K562 (cell line): ENCODE measurements around the gene OTULIN. TPM values are rescaled to one million over a fixed set of nuclear protein-coding genes. Genes with fewer than 3 reads are reported as not detected.
A peak's percentile ranks its signal among the peaks of the same experiment; 100 is the strongest.

Source experiments
- ATAC-seq: fragments of 200-7000 bp; cut with Tn5 transposase; 3 replicates; pipeline ENCODE4 v1.9.1; 2020; ENCODE audit warnings: moderate library complexity
- BruUV-seq: library from RNA; stranded (reverse); fragments of 400-500 nt; replicated peaks from 2 replicates; lab custom pipeline; 2021; lab: Mats Ljungman, UMichigan
- CTCF ChIA-PET: fragments of 300-600 bp; formaldehyde crosslinking; extraction: SDS; loops from one replicate; lab custom pipeline; 2021; ENCODE audit warnings: low intra/inter-chr PET ratio; lab: Yijun Ruan, JAX
- POLR2A ChIA-PET: fragments of 300-600, 350-650 bp; sonication (Branson Sonifier 250); formaldehyde crosslinking; extraction: SDS; loops from one replicate; lab custom pipeline; 2021; ENCODE audit warnings: antibody characterized with exemption, inconsistent platforms; lab: Yijun Ruan, JAX
- DNase-seq, 4 experiments: peaks; one replicate each; pipeline versions ENCODE4 v3.0.0 to v3.0.0-alpha.2; 2011 to 2018; ENCODE audit warnings: low spot score in 3 of 4, mixed read lengths in 3 of 4; ENCODE audit errors: extremely low read depth in 1 of 4
- FAIRE-seq: peaks from 2 replicates; lab custom pipeline; 2011; peaks lifted over from hg19 to GRCh38; lab: Jason Lieb, UNC
- H2AFZ ChIP-seq: 2 replicates; pipeline ENCODE4 v1.6.0; 2011; ENCODE audit warnings: low read depth, low read length, control low read depth, inconsistent platforms
- H3K27ac ChIP-seq: fragments of 200-600 bp; 3 replicates; pipeline ENCODE4 v1.8.0; 2011; ENCODE audit warnings: low read depth, mild to moderate bottlenecking, control low read depth, inconsistent platforms, low read length, moderate library complexity, mixed read lengths; ENCODE audit errors: extremely low read depth
- H3K27me3 ChIP-seq, 2 experiments: fragments of 300-600 bp in 1 of 2; 2 replicates in 1 of 2; 3 replicates in 1 of 2; pipeline versions ENCODE4 v1.6.0 to v1.8.0; 2011; ENCODE audit warnings: inconsistent platforms in 2 of 2, low read length in 2 of 2, mild to moderate bottlenecking in 1 of 2, mixed read lengths in 1 of 2, moderate library complexity in 1 of 2; ENCODE audit not compliant: control insufficient read depth in 2 of 2, insufficient read depth in 2 of 2
- H3K36me3 ChIP-seq: fragments of 300-600 bp; 3 replicates; pipeline ENCODE4 v1.8.0; 2011; ENCODE audit warnings: mild to moderate bottlenecking, low read length, inconsistent platforms; ENCODE audit not compliant: control insufficient read depth, insufficient read depth
- H3K4me1 ChIP-seq, 2 experiments: fragments of 200-600 bp in 1 of 2; replicated peaks in 1 of 2; 2 replicates in 1 of 2; 3 replicates in 1 of 2; pipeline versions ENCODE4 v1.5.1 to v1.8.0; 2011; ENCODE audit warnings: inconsistent platforms in 2 of 2, low read length in 2 of 2, mild to moderate bottlenecking in 1 of 2, mixed read lengths in 1 of 2, moderate library complexity in 1 of 2; ENCODE audit not compliant: control insufficient read depth in 2 of 2, insufficient read depth in 2 of 2
- H3K4me2 ChIP-seq: 2 replicates; pipeline ENCODE4 v1.6.1; 2011; ENCODE audit warnings: low read length, control low read depth, inconsistent platforms, mixed read lengths; ENCODE audit not compliant: insufficient read depth
- H3K4me3 ChIP-seq: fragments of 200-600 bp; sonication (generic), shearing (Covaris generic); 2 replicates; pipeline ENCODE4 v1.5.1; 2016; ENCODE audit warnings: control low read depth, inconsistent platforms
- H3K79me2 ChIP-seq: fragments of 200-600 bp; 3 replicates; pipeline ENCODE4 v1.8.0; 2011; ENCODE audit warnings: low read length, inconsistent platforms; ENCODE audit not compliant: control insufficient read depth, insufficient read depth
- H3K9ac ChIP-seq, 2 experiments: 2 replicates each; pipeline versions ENCODE4 v1.6.0 to v1.6.1; 2011; ENCODE audit warnings: low read depth in 2 of 2, low read length in 2 of 2, control low read depth in 1 of 2, inconsistent platforms in 1 of 2, mild to moderate bottlenecking in 1 of 2, mixed read lengths in 1 of 2; ENCODE audit not compliant: insufficient read depth in 1 of 2
- H3K9me1 ChIP-seq: one replicate; pipeline ENCODE4 v1.6.0; 2011; ENCODE audit warnings: inconsistent platforms, mild to moderate bottlenecking, low read length, moderate library complexity; ENCODE audit not compliant: control insufficient read depth, insufficient read depth
- H3K9me3 ChIP-seq: replicated peaks from 2 replicates; pipeline ENCODE4 v1.5.1; 2011; ENCODE audit warnings: low read depth, low read length, inconsistent platforms; ENCODE audit not compliant: control insufficient read depth, insufficient read depth
- H4K20me1 ChIP-seq: replicated peaks from 2 replicates; pipeline ENCODE4 v1.6.1; 2011; ENCODE audit warnings: low read length, inconsistent platforms, mixed read lengths; ENCODE audit not compliant: control insufficient read depth, insufficient read depth
- ARID1B ChIP-seq: fragments of 450-650 bp; IDR thresholded peaks from 2 replicates; pipeline ENCODE4 v1.6.1; 2016; ENCODE audit warnings: antibody characterized with exemption, mild to moderate bottlenecking, inconsistent platforms
- FOSL1 ChIP-seq: fragments of 200-800 bp; sonication (Bioruptor generic); conservative IDR thresholded peaks from 2 replicates; pipeline ENCODE4 v1.6.1; 2016; ENCODE audit warnings: missing genetic modification characterization, missing compliant biosample characterization
- MIER1 ChIP-seq: fragments of 450-650 bp; IDR thresholded peaks from 2 replicates; pipeline ENCODE4 v1.6.1; 2016; ENCODE audit warnings: antibody characterized with exemption, mild to moderate bottlenecking, low read depth
- SMARCA4 ChIP-seq: fragments of 450-650 bp; IDR thresholded peaks from 2 replicates; pipeline ENCODE4 v1.6.1; 2016
- SMARCC2 ChIP-seq: fragments of 450-650 bp; IDR thresholded peaks from 2 replicates; pipeline ENCODE4 v1.6.1; 2017; ENCODE audit warnings: antibody characterized with exemption, moderate library complexity, mild to moderate bottlenecking, low read depth
- SRF ChIP-seq, 2 experiments: fragments of 250-450, 450-650 bp in 1 of 2; sonication (Bioruptor Pico) in 1 of 2; sonication (generic) in 1 of 2; formaldehyde crosslinking; IDR thresholded peaks; 2 replicates each; pipeline versions ENCODE4 v1.5.0 to v1.5.1; 2020 to 2022; ENCODE audit warnings: mild to moderate bottlenecking in 1 of 2, missing genetic modification reagents in 1 of 2
- ZNF589 ChIP-seq: fragments of 200-800 bp; sonication (Bioruptor generic); IDR thresholded peaks from 2 replicates; pipeline ENCODE4 v1.6.1; 2016; ENCODE audit warnings: low read depth, missing genetic modification characterization, missing compliant biosample characterization
- ZNF77 ChIP-seq: fragments of 250-450 bp; sonication (Bioruptor Pico); IDR thresholded peaks from 2 replicates; pipeline ENCODE4 v1.5.0; 2020
- WGBS: fragments of 100-300 bp; shearing (Covaris generic); methylation state at CpG from one replicate; pipeline ENCODE4 v1.1.6; 2016; ENCODE audit warnings: low coverage, mixed read lengths; ENCODE audit not compliant: insufficient coverage; ENCODE audit errors: missing lambda C conversion rate; 5-methylcytosine and 5-hydroxymethylcytosine counted together
- in situ Hi-C: fragments of 300-500 bp; cut with MboI; formaldehyde crosslinking; loops from 4 replicates; pipeline ENCODE4 v1.15.0; 2018; ENCODE audit warnings: inconsistent platforms, mixed read lengths
- intact Hi-C: fragments of 100-400 bp; cut with micrococcal nuclease; formaldehyde crosslinking; loops from 2 replicates; pipeline ENCODE4 v1.14.2; 2022
- polyA plus RNA-seq, 8 experiments: library from polyadenylated mRNA; depleted of rRNA in 4 of 8; stranded (reverse) in 5 of 8; unstranded in 3 of 8; fragments of >200 nt; fragmentation: Nextera tagmentation in 2 of 8; fragmentation: Illumina TruSeq in 1 of 8; extraction: Ambion mirVana in 2 of 8; extraction: Trizol in 1 of 8; gene quantifications; 2 replicates each; pipeline versions ENCODE4 v1.2.1 to v1.2.3, GENCODE V29; 2011 to 2014; ENCODE audit warnings: inconsistent platforms in 1 of 8, missing spikeins in 1 of 8
- total RNA-seq, 7 experiments: library from RNA; depleted of rRNA in 6 of 7; stranded (reverse); fragments of >200 nt in 6 of 7; fragmentation: Illumina TruSeq in 2 of 7; extraction: Trizol in 2 of 7; gene quantifications; 2 replicates each; pipeline versions ENCODE4 v1.2.1 to v1.2.3, GENCODE V29; 2011 to 2021; ENCODE audit warnings: low replicate concordance in 1 of 7
- TF ChIP-seq, protein P1 (sequence below): fragments of 150-350 bp; IDR thresholded peaks from 2 replicates; pipeline ENCODE4 v1.6.1; 2014; ENCODE audit warnings: low read depth, mild to moderate bottlenecking, low read length, borderline replicate concordance
- TF ChIP-seq, protein P2 (sequence below): fragments of 250-450 bp; sonication (Bioruptor Pico); IDR thresholded peaks from 2 replicates; pipeline ENCODE4 v1.4.0; 2020; ENCODE audit warnings: mild to moderate bottlenecking
- TF ChIP-seq, protein P3 (sequence below): sonication (generic); formaldehyde crosslinking; IDR thresholded peaks from 2 replicates; pipeline ENCODE4 v1.8.1; 2022; ENCODE audit warnings: missing genetic modification reagents
- TF ChIP-seq, protein P4 (sequence below): fragments of 250-450 bp; sonication (Bioruptor Pico); IDR thresholded peaks from 2 replicates; pipeline ENCODE4 v1.4.0; 2020; ENCODE audit warnings: mild to moderate bottlenecking, moderate library complexity

OTULIN gene
- total and polyA plus RNA-seq, 9 of the 15 experiments (the other 6 are each of a cell fraction or from before 2014, with no cell fraction given), result 3.3 to 33.6 (median 20.1) TPM

DNA sequence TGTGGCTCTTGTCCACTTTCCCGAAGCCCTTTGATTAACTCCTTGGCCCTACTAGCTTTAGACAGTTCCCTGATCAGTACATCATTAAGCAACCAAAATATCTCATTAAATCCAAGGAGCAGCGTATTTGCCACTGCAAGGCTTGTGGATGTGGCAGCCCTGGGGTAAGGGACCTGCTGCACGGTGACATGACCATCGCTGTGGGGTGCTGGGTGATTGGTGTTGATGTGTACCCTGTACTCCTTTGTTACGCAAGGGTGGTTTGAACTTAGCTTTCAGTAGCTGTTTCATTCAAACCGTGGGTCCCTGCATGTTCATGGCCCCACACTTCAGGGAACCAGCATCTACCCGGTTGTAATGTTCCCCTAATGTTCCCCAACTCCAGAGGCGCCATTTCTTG is 41.0 kb downstream of the OTULIN start (continued):
- TF ChIP-seq, protein P1, sequence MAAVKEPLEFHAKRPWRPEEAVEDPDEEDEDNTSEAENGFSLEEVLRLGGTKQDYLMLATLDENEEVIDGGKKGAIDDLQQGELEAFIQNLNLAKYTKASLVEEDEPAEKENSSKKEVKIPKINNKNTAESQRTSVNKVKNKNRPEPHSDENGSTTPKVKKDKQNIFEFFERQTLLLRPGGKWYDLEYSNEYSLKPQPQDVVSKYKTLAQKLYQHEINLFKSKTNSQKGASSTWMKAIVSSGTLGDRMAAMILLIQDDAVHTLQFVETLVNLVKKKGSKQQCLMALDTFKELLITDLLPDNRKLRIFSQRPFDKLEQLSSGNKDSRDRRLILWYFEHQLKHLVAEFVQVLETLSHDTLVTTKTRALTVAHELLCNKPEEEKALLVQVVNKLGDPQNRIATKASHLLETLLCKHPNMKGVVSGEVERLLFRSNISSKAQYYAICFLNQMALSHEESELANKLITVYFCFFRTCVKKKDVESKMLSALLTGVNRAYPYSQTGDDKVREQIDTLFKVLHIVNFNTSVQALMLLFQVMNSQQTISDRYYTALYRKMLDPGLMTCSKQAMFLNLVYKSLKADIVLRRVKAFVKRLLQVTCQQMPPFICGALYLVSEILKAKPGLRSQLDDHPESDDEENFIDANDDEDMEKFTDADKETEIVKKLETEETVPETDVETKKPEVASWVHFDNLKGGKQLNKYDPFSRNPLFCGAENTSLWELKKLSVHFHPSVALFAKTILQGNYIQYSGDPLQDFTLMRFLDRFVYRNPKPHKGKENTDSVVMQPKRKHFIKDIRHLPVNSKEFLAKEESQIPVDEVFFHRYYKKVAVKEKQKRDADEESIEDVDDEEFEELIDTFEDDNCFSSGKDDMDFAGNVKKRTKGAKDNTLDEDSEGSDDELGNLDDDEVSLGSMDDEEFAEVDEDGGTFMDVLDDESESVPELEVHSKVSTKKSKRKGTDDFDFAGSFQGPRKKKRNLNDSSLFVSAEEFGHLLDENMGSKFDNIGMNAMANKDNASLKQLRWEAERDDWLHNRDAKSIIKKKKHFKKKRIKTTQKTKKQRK, result no peak

DNA sequence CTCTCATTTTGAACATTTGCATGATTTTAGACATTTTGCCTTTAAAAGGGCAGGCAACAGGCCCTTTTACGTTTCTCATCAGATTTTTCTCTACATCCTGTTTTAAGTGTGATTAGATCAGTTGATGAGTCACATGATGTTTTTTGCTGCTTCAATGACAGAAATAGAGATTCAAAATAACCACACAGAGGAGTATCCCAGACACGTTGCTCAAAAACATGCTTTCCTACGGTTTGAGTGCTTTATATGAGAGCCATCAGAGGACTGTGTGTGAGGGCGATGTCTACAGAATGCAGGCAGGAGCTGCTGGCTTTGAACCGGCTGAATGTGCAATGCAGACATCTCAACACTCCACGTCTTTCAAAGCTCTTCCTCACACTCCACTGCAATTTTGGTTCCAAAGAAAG is 42.1 kb downstream of the OTULIN start:
- Histone ChIP-seq H3K9me1 (no peaks in the 10 kb centered on the region), H3K4me2 (no peak overlapping the region), H3K9me3 (no peaks in the 10 kb centered on the region), H3K4me3 (no peak overlapping the region), H2AFZ (no peak overlapping the region), H3K4me1 (peaks cover 0 to 15% of the 10 kb centered on the region in 2 experiments; a peak in 3 of 5 replicates), H3K27me3 (no peaks in the 10 kb centered on the region), H3K27ac (no peak overlapping the region), H3K36me3 (peaks cover 81% of the 10 kb centered on the region), H3K9ac (no peak overlapping the region), H3K79me2 (no peaks in the 10 kb centered on the region), H4K20me1 (no peaks in the 10 kb centered on the region)
- no TSS peak for BruUV-seq
- intact Hi-C loops, result no loop called here
- WGBS, result 46% methylated on average over 6 of the region's 6 CpGs
- peak; percentile 58 for FAIRE-seq
- CTCF ChIA-PET, result interaction anchor here (0.6 kb wide), 1 partner anchor 21 kb away, joined by 3 read pairs; no protein-coding TSS in a partner anchor
- POLR2A ChIA-PET, result no interaction called here
- DNase-seq, result no peak
- peak; percentile 45; the same call in 2 of the 3 replicates for ATAC-seq
- in situ Hi-C loops, result no loop called here
- peak; percentile 76; the same call in 1 of the 2 replicates for TF ChIP-seq ZNF589 (CRISPR knock-in tag)
- TF ChIP-seq MIER1, result no peak
- TF ChIP-seq SRF (CRISPR knock-in tag; IDR thresholded peaks at IDR 0.05), result peak in 1 of 2 experiments; percentile 74; a peak in 2 of 4 replicates
- no peak for TF ChIP-seq ZNF77 (CRISPR knock-in tag)
- TF ChIP-seq, protein P2, sequence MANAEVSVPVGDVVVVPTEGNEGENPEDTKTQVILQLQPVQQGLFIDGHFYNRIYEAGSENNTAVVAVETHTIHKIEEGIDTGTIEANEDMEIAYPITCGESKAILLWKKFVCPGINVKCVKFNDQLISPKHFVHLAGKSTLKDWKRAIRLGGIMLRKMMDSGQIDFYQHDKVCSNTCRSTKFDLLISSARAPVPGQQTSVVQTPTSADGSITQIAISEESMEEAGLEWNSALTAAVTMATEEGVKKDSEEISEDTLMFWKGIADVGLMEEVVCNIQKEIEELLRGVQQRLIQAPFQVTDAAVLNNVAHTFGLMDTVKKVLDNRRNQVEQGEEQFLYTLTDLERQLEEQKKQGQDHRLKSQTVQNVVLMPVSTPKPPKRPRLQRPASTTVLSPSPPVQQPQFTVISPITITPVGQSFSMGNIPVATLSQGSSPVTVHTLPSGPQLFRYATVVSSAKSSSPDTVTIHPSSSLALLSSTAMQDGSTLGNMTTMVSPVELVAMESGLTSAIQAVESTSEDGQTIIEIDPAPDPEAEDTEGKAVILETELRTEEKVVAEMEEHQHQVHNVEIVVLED, result peak; percentile 16; the same call in 1 of the 2 replicates
- TF ChIP-seq, protein P3, sequence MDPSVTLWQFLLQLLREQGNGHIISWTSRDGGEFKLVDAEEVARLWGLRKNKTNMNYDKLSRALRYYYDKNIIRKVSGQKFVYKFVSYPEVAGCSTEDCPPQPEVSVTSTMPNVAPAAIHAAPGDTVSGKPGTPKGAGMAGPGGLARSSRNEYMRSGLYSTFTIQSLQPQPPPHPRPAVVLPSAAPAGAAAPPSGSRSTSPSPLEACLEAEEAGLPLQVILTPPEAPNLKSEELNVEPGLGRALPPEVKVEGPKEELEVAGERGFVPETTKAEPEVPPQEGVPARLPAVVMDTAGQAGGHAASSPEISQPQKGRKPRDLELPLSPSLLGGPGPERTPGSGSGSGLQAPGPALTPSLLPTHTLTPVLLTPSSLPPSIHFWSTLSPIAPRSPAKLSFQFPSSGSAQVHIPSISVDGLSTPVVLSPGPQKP, result no peak
- TF ChIP-seq SMARCA4, result 0 out of 2 replicates have a peak, but pooled peaks have one; percentile 38
- TF ChIP-seq, protein P4, sequence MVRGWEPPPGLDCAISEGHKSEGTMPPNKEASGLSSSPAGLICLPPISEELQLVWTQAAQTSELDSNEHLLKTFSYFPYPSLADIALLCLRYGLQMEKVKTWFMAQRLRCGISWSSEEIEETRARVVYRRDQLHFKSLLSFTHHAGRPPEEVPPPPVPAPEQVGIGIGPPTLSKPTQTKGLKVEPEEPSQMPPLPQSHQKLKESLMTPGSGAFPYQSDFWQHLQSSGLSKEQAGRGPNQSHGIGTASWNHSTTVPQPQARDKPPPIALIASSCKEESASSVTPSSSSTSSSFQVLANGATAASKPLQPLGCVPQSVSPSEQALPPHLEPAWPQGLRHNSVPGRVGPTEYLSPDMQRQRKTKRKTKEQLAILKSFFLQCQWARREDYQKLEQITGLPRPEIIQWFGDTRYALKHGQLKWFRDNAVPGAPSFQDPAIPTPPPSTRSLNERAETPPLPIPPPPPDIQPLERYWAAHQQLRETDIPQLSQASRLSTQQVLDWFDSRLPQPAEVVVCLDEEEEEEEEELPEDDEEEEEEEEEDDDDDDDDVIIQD (CRISPR knock-in tag), result no peak
- TF ChIP-seq SMARCC2, result no peak
- TF ChIP-seq ARID1B, result 0 out of 2 replicates have a peak, but pooled peaks have one; percentile 32
- peak; percentile 91 for TF ChIP-seq FOSL1 (tag)
